Lung microvascular endothelial cell (primary cell): ENCODE measurements around the gene TACC2. TPM values are rescaled to one million over a fixed set of nuclear protein-coding genes. Genes with fewer than 3 reads are reported as not detected.
"Not testable (repeated sequence)": the region's sequence is repeated elsewhere in the genome, so short reads cannot be mapped to it uniquely, and the experiment has no call there.

Source experiments
- DNase-seq, 2 donors: peaks; one replicate each; pipeline versions ENCODE4 v3.0.0 to v3.0.0-alpha.2; 2010; ENCODE audit warnings: low read depth in 2 of 2
- total RNA-seq: library from RNA; depleted of rRNA; stranded (reverse); fragments of >200 nt; gene quantifications from 2 replicates; pipeline ENCODE4 v1.2.1, GENCODE V29; 2014

The TACC2 gene
- total RNA-seq, 1 donor from 2014 or later = 0.60 TPM

GRCh38 chr10:122056431-122057094, 67.6 kb downstream of the TACC2 start:
- DNase-seq = no peak

- no peak for DNase-seq
These were observed 69.0 kb downstream of the TACC2 start for GRCh38 chr10:122057841-122058413.

GRCh38 chr10:122060250-122060649, 71.3 kb downstream of the TACC2 start:
- DNase-seq = no peak

GRCh38 chr10:122062831-122063674, 74.1 kb downstream of the TACC2 start:
- peak; percentile 68 to 93 for DNase-seq

- not testable (repeated sequence) for DNase-seq
These were observed 77.5 kb downstream of the TACC2 start for GRCh38 chr10:122066337-122066939.

- no peak for DNase-seq
These were observed 79.9 kb downstream of the TACC2 start for GRCh38 chr10:122068844-122069243.

- DNase-seq = no peak
These were observed 83.5 kb downstream of the TACC2 start for GRCh38 chr10:122072491-122072890.

- DNase-seq = no peak
These were observed 84.5 kb downstream of the TACC2 start for GRCh38 chr10:122073508-122073907.

- DNase-seq = no peak
These were observed 86.2 kb downstream of the TACC2 start for GRCh38 chr10:122075171-122075570.

GRCh38 chr10:122075876-122076275, 86.9 kb downstream of the TACC2 start:
- not testable (repeated sequence) for DNase-seq

GRCh38 chr10:122077311-122077875, 88.4 kb downstream of the TACC2 start:
- no peak for DNase-seq

- DNase-seq = no peak
These were observed 89.4 kb downstream of the TACC2 start for GRCh38 chr10:122078326-122078725.

- DNase-seq = no peak
These were observed 90.2 kb downstream of the TACC2 start for GRCh38 chr10:122078965-122079795.

- DNase-seq = no peak
These were observed 93.9 kb downstream of the TACC2 start for GRCh38 chr10:122082616-122083477.

- no peak for DNase-seq
These were observed 94.6 kb downstream of the TACC2 start for GRCh38 chr10:122083478-122084025.

GRCh38 chr10:122084286-122085041, 95.5 kb downstream of the TACC2 start:
- DNase-seq = no peak

- DNase-seq = no peak
These were observed 96.5 kb downstream of the TACC2 start for GRCh38 chr10:122085423-122085911.

GRCh38 chr10:122086416-122087240, 97.7 kb downstream of the TACC2 start:
- no peak for DNase-seq
